ENCODE results near the gene TCAIM. TPM values are rescaled to one million over a fixed set of nuclear protein-coding genes. Genes with fewer than 3 reads are reported as not detected.

Gene TCAIM
- polyA plus RNA-seq, 2 donors = 9.7 TPM

- WGBS, 2 donors = 58% methylated on average over 5 of the region's 5 CpGs
- H3K27me3 ChIP-seq (ENCODE audit: control insufficient read depth in 1 of 2, insufficient read depth in 2 of 2, low read length in 2 of 2) = no peaks in the 10 kb centered on the region
- H3K4me1 ChIP-seq (ENCODE audit: control insufficient read depth in 2 of 2, insufficient read depth in 2 of 2, low read length in 1 of 2) = no peaks in the 10 kb centered on the region
- no peaks in the 10 kb centered on the region for H3K9me3 ChIP-seq (ENCODE audit: control insufficient read depth in 2 of 2, insufficient read depth in 1 of 2, low read depth in 1 of 2, low read length in 1 of 2)
- no peak overlapping the region for H3K4me3 ChIP-seq (ENCODE audit: low read depth in 1 of 2, low read length in 2 of 2)
- no peaks in the 10 kb centered on the region for H3K36me3 ChIP-seq (ENCODE audit: control insufficient read depth in 2 of 2, insufficient read depth in 2 of 2, low read length in 1 of 2)
- H3K27ac ChIP-seq (ENCODE audit: low read depth in 2 of 2, low read length in 1 of 2) = no peak overlapping the region
Measured at GRCh38 chr3:44434834-44435510, 96.4 kb downstream of the TCAIM start.

- Histone ChIP-seq H3K4me3 (ENCODE audit: low read depth in 1 of 2, low read length in 2 of 2) (no peak overlapping the region), H3K36me3 (ENCODE audit: control insufficient read depth in 2 of 2, insufficient read depth in 2 of 2, low read length in 1 of 2) (no peaks in the 10 kb centered on the region), H3K27ac (ENCODE audit: low read depth in 2 of 2, low read length in 1 of 2) (no peak overlapping the region), H3K9me3 (ENCODE audit: control insufficient read depth in 2 of 2, insufficient read depth in 1 of 2, low read depth in 1 of 2, low read length in 1 of 2) (no peaks in the 10 kb centered on the region), H3K4me1 (ENCODE audit: control insufficient read depth in 2 of 2, insufficient read depth in 2 of 2, low read length in 1 of 2) (no peaks in the 10 kb centered on the region), H3K27me3 (ENCODE audit: control insufficient read depth in 1 of 2, insufficient read depth in 2 of 2, low read length in 2 of 2) (no peaks in the 10 kb centered on the region)
- 91 to 92% methylated on average over 1 of the region's 1 CpG for WGBS, 2 donors
Measured at GRCh38 chr3:44436181-44436580, 97.6 kb downstream of the TCAIM start.

- H3K36me3 ChIP-seq (ENCODE audit: control insufficient read depth in 2 of 2, insufficient read depth in 2 of 2, low read length in 1 of 2) = peaks cover 0 to under 1% of the 10 kb centered on the region in 2 donors
- H3K9me3 ChIP-seq (ENCODE audit: control insufficient read depth in 2 of 2, insufficient read depth in 1 of 2, low read depth in 1 of 2, low read length in 1 of 2) = no peaks in the 10 kb centered on the region
- no peak overlapping the region for H3K27ac ChIP-seq (ENCODE audit: low read depth in 2 of 2, low read length in 1 of 2)
- 96 to 98% methylated on average over 7 of the region's 7 CpGs for WGBS, 2 donors
- no peak overlapping the region for H3K4me3 ChIP-seq (ENCODE audit: low read depth in 1 of 2, low read length in 2 of 2)
- no peaks in the 10 kb centered on the region for H3K4me1 ChIP-seq (ENCODE audit: control insufficient read depth in 2 of 2, insufficient read depth in 2 of 2, low read length in 1 of 2)
- H3K27me3 ChIP-seq (ENCODE audit: control insufficient read depth in 1 of 2, insufficient read depth in 2 of 2, low read length in 2 of 2) = no peaks in the 10 kb centered on the region
Measured at GRCh38 chr3:44437800-44438199, 99.2 kb downstream of the TCAIM start.

GRCh38 chr3:44439499-44440295, 101.1 kb downstream of the TCAIM start:
- no peaks in the 10 kb centered on the region for H3K27me3 ChIP-seq (ENCODE audit: control insufficient read depth in 1 of 2, insufficient read depth in 2 of 2, low read length in 2 of 2)
- peak overlapping the region; percentile 53 to 56 for H3K27ac ChIP-seq (ENCODE audit: low read depth in 2 of 2, low read length in 1 of 2)
- no peaks in the 10 kb centered on the region for H3K9me3 ChIP-seq (ENCODE audit: control insufficient read depth in 2 of 2, insufficient read depth in 1 of 2, low read depth in 1 of 2, low read length in 1 of 2)
- no peak overlapping the region for H3K4me3 ChIP-seq (ENCODE audit: low read depth in 1 of 2, low read length in 2 of 2)
- H3K36me3 ChIP-seq (ENCODE audit: control insufficient read depth in 2 of 2, insufficient read depth in 2 of 2, low read length in 1 of 2) = peaks cover 0 to 2% of the 10 kb centered on the region in 2 donors
- 36 to 53% methylated on average over 7 of the region's 7 CpGs for WGBS, 2 donors
- H3K4me1 ChIP-seq (ENCODE audit: control insufficient read depth in 2 of 2, insufficient read depth in 2 of 2, low read length in 1 of 2) = no peaks in the 10 kb centered on the region

GRCh38 chr3:44442596-44443309, 104.2 kb downstream of the TCAIM start:
- H3K27me3 ChIP-seq (ENCODE audit: control insufficient read depth in 1 of 2, insufficient read depth in 2 of 2, low read length in 2 of 2) = no peaks in the 10 kb centered on the region
- no peaks in the 10 kb centered on the region for H3K4me1 ChIP-seq (ENCODE audit: control insufficient read depth in 2 of 2, insufficient read depth in 2 of 2, low read length in 1 of 2)
- H3K36me3 ChIP-seq (ENCODE audit: control insufficient read depth in 2 of 2, insufficient read depth in 2 of 2, low read length in 1 of 2) = peaks cover 4 to 8% of the 10 kb centered on the region in 2 donors
- H3K27ac ChIP-seq (ENCODE audit: low read depth in 2 of 2, low read length in 1 of 2) = no peak overlapping the region
- no peak overlapping the region for H3K4me3 ChIP-seq (ENCODE audit: low read depth in 1 of 2, low read length in 2 of 2)
- H3K9me3 ChIP-seq (ENCODE audit: control insufficient read depth in 2 of 2, insufficient read depth in 1 of 2, low read depth in 1 of 2, low read length in 1 of 2) = peaks cover 2 to 6% of the 10 kb centered on the region in 2 donors
- 64 to 65% methylated on average over 2 of the region's 2 CpGs for WGBS, 2 donors

GRCh38 chr3:44444437-44444836, 105.9 kb downstream of the TCAIM start:
- H3K9me3 ChIP-seq (ENCODE audit: control insufficient read depth in 2 of 2, insufficient read depth in 1 of 2, low read depth in 1 of 2, low read length in 1 of 2) = peaks cover 2 to 10% of the 10 kb centered on the region in 2 donors
- H3K4me3 ChIP-seq (ENCODE audit: low read depth in 1 of 2, low read length in 2 of 2) = no peak overlapping the region
- H3K27me3 ChIP-seq (ENCODE audit: control insufficient read depth in 1 of 2, insufficient read depth in 2 of 2, low read length in 2 of 2) = no peaks in the 10 kb centered on the region
- 98 to 100% methylated on average over 2 of the region's 2 CpGs for WGBS, 2 donors
- H3K27ac ChIP-seq (ENCODE audit: low read depth in 2 of 2, low read length in 1 of 2) = no peak overlapping the region
- H3K36me3 ChIP-seq (ENCODE audit: control insufficient read depth in 2 of 2, insufficient read depth in 2 of 2, low read length in 1 of 2) = peaks cover 17 to 18% of the 10 kb centered on the region in 2 donors
- H3K4me1 ChIP-seq (ENCODE audit: control insufficient read depth in 2 of 2, insufficient read depth in 2 of 2, low read length in 1 of 2) = no peaks in the 10 kb centered on the region

GRCh38 chr3:44444896-44445691, 106.5 kb downstream of the TCAIM start:
- Histone ChIP-seq H3K27ac (ENCODE audit: low read depth in 2 of 2, low read length in 1 of 2) (no peak overlapping the region), H3K27me3 (ENCODE audit: control insufficient read depth in 1 of 2, insufficient read depth in 2 of 2, low read length in 2 of 2) (no peaks in the 10 kb centered on the region), H3K9me3 (ENCODE audit: control insufficient read depth in 2 of 2, insufficient read depth in 1 of 2, low read depth in 1 of 2, low read length in 1 of 2) (peaks cover 2 to 10% of the 10 kb centered on the region in 2 donors), H3K36me3 (ENCODE audit: control insufficient read depth in 2 of 2, insufficient read depth in 2 of 2, low read length in 1 of 2) (peaks cover 19 to 20% of the 10 kb centered on the region in 2 donors), H3K4me3 (ENCODE audit: low read depth in 1 of 2, low read length in 2 of 2) (no peak overlapping the region), H3K4me1 (ENCODE audit: control insufficient read depth in 2 of 2, insufficient read depth in 2 of 2, low read length in 1 of 2) (no peaks in the 10 kb centered on the region)
- WGBS, 2 donors = 97 to 98% methylated on average over 7 of the region's 7 CpGs

- Histone ChIP-seq H3K4me3 (ENCODE audit: low read depth in 1 of 2, low read length in 2 of 2) (no peak overlapping the region), H3K27me3 (ENCODE audit: control insufficient read depth in 1 of 2, insufficient read depth in 2 of 2, low read length in 2 of 2) (no peaks in the 10 kb centered on the region), H3K27ac (ENCODE audit: low read depth in 2 of 2, low read length in 1 of 2) (no peak overlapping the region), H3K9me3 (ENCODE audit: control insufficient read depth in 2 of 2, insufficient read depth in 1 of 2, low read depth in 1 of 2, low read length in 1 of 2) (peaks cover 2 to 10% of the 10 kb centered on the region in 2 donors), H3K36me3 (ENCODE audit: control insufficient read depth in 2 of 2, insufficient read depth in 2 of 2, low read length in 1 of 2) (peaks cover 24 to 26% of the 10 kb centered on the region in 2 donors), H3K4me1 (ENCODE audit: control insufficient read depth in 2 of 2, insufficient read depth in 2 of 2, low read length in 1 of 2) (no peaks in the 10 kb centered on the region)
- 98 to 99% methylated on average over 5 of the region's 5 CpGs for WGBS, 2 donors
Measured at GRCh38 chr3:44445786-44446185, 107.2 kb downstream of the TCAIM start.

GRCh38 chr3:44446929-44447328, 108.4 kb downstream of the TCAIM start:
- Histone ChIP-seq H3K9me3 (ENCODE audit: control insufficient read depth in 2 of 2, insufficient read depth in 1 of 2, low read depth in 1 of 2, low read length in 1 of 2) (peaks cover 2 to 10% of the 10 kb centered on the region in 2 donors), H3K4me3 (ENCODE audit: low read depth in 1 of 2, low read length in 2 of 2) (no peak overlapping the region), H3K27me3 (ENCODE audit: control insufficient read depth in 1 of 2, insufficient read depth in 2 of 2, low read length in 2 of 2) (no peaks in the 10 kb centered on the region), H3K4me1 (ENCODE audit: control insufficient read depth in 2 of 2, insufficient read depth in 2 of 2, low read length in 1 of 2) (peaks cover 0 to 2% of the 10 kb centered on the region in 2 donors), H3K27ac (ENCODE audit: low read depth in 2 of 2, low read length in 1 of 2) (no peak overlapping the region), H3K36me3 (ENCODE audit: control insufficient read depth in 2 of 2, insufficient read depth in 2 of 2, low read length in 1 of 2) (peaks cover 29 to 34% of the 10 kb centered on the region in 2 donors)
- 96 to 99% methylated on average over 5 of the region's 5 CpGs for WGBS, 2 donors

Data from esophagus (tissue), 2 donors.